SK-N-SH treated with all-trans-retinoic acid at 6 μM for 48 hours (cell line): ENCODE measurements around the gene HOXC10.

Experiments used
- ATAC-seq: fragments of 200-7000 bp; cut with Tn5 transposase; 3 replicates; pipeline ENCODE4 v1.9.1; 2020; ENCODE audit warnings: mild to moderate bottlenecking, moderate library complexity
- BACH2 ChIP-seq: fragments of 250-450 bp; sonication (Bioruptor Pico); IDR thresholded peaks from 2 replicates; pipeline ENCODE4 v1.9.0; 2021; ENCODE audit warnings: mild to moderate bottlenecking, borderline replicate concordance
- CREB5 ChIP-seq: fragments of 250-450 bp; sonication (Bioruptor Pico); IDR thresholded peaks from 2 replicates; pipeline ENCODE4 v1.5.1; 2020; ENCODE audit warnings: low read depth, mild to moderate bottlenecking, moderate library complexity
- CSDC2 ChIP-seq: fragments of 250-450 bp; sonication (Bioruptor Pico); IDR thresholded peaks from 2 replicates; pipeline ENCODE4 v1.5.0; 2020; ENCODE audit warnings: mild to moderate bottlenecking, moderate library complexity
- ESRRG ChIP-seq: fragments of 250-450 bp; sonication (Bioruptor Pico); IDR thresholded peaks from 2 replicates; pipeline ENCODE4 v1.6.1; 2021; ENCODE audit warnings: mild to moderate bottlenecking
- GLIS3 ChIP-seq: fragments of 250-450 bp; sonication (Bioruptor Pico); IDR thresholded peaks from 2 replicates; pipeline ENCODE4 v1.5.0; 2020; ENCODE audit warnings: mild to moderate bottlenecking, moderate library complexity
- ISL1 ChIP-seq: fragments of 250-450 bp; sonication (Bioruptor Pico); IDR thresholded peaks from 2 replicates; pipeline ENCODE4 v2.1.2; 2022; ENCODE audit warnings: mild to moderate bottlenecking, moderate library complexity
- OSR1 ChIP-seq: fragments of 250-450 bp; sonication (Bioruptor Pico); IDR thresholded peaks from 2 replicates; pipeline ENCODE4 v1.8.0; 2022; ENCODE audit warnings: moderate library complexity, mild to moderate bottlenecking, inconsistent platforms
- PATZ1 ChIP-seq: fragments of 250-450 bp; sonication (Bioruptor Pico); IDR thresholded peaks from 2 replicates; pipeline ENCODE4 v1.8.0; 2020; ENCODE audit warnings: mild to moderate bottlenecking, moderate library complexity, borderline replicate concordance
- PPARA ChIP-seq: fragments of 250-450 bp; sonication (Bioruptor Pico); IDR thresholded peaks from 2 replicates; pipeline ENCODE4 v1.5.0; 2020; ENCODE audit warnings: mild to moderate bottlenecking, borderline replicate concordance
- RARB ChIP-seq: fragments of 250-450 bp; sonication (Bioruptor Pico); IDR thresholded peaks from 2 replicates; pipeline ENCODE4 v1.8.0; 2021; ENCODE audit warnings: mild to moderate bottlenecking, moderate library complexity
- SNAI2 ChIP-seq: fragments of 250-450 bp; sonication (Bioruptor Pico); IDR thresholded peaks from 2 replicates; pipeline ENCODE4 v1.5.0; 2020; ENCODE audit warnings: mild to moderate bottlenecking, moderate library complexity
- TCF4 ChIP-seq: fragments of 250-450 bp; sonication (Bioruptor Pico); IDR thresholded peaks from 2 replicates; pipeline ENCODE4 v1.8.0; 2021; ENCODE audit warnings: mild to moderate bottlenecking, moderate library complexity, borderline replicate concordance
- TOX ChIP-seq: fragments of 250-450 bp; sonication (Bioruptor Pico); IDR thresholded peaks from 2 replicates; pipeline ENCODE4 v1.8.0; 2021; ENCODE audit warnings: mild to moderate bottlenecking, moderate library complexity, borderline replicate concordance
- ZC3H10 ChIP-seq: fragments of 250-450 bp; sonication (Bioruptor Pico); IDR thresholded peaks from 2 replicates; pipeline ENCODE4 v1.5.1; 2021; ENCODE audit warnings: mild to moderate bottlenecking, moderate library complexity
- ZFP3 ChIP-seq: fragments of 250-450 bp; sonication (Bioruptor Pico); IDR thresholded peaks from 2 replicates; pipeline ENCODE4 v1.5.0; 2020; ENCODE audit warnings: mild to moderate bottlenecking, moderate library complexity
- ZFP30 ChIP-seq: fragments of 450-650 bp; formaldehyde crosslinking; IDR thresholded peaks from 2 replicates; pipeline ENCODE4 v1.5.0; 2022; ENCODE audit warnings: mild to moderate bottlenecking, moderate library complexity
- ZNF70 ChIP-seq: fragments of 450-650 bp; formaldehyde crosslinking; IDR thresholded peaks from 2 replicates; pipeline ENCODE4 v1.5.0; 2020; ENCODE audit warnings: mild to moderate bottlenecking, moderate library complexity
- TF ChIP-seq, protein P1 (sequence below): fragments of 250-450 bp; sonication (Bioruptor Pico); IDR thresholded peaks from 2 replicates; pipeline ENCODE4 v1.8.0; 2021; ENCODE audit warnings: low read depth, mild to moderate bottlenecking, moderate library complexity, borderline replicate concordance
- TF ChIP-seq, protein P2 (sequence below): fragments of 250-450 bp; sonication (Bioruptor Pico); IDR thresholded peaks from 2 replicates; pipeline ENCODE4 v1.5.1; 2021; ENCODE audit warnings: mild to moderate bottlenecking, moderate library complexity

The HOXC10 gene

DNA sequence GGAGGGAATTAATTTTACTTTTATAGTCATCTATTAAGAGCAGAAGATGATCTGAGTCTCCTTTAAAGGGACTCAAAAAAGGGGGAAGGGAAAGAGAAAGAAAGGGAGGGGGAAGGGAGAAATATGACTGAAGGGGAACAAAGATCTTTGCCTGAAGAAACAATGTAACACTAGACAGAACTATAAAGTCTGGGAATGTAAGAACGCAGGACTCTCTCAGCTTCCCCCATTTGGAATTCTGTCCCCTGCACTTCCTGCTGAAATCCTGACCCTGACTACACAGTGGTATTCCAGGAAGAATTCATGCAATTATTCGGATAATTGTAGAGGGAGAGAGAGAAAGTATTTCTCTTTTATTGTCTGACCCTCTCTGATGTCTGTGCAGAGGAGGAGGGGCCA is 20.6 kb upstream of the HOXC10 start:
- ATAC-seq = no peak
- TF ChIP-seq CSDC2 = no peak
- TF ChIP-seq ZC3H10 = no peak
- no peak for TF ChIP-seq ZNF70 (CRISPR knock-in tag)
- TF ChIP-seq, protein P1, sequence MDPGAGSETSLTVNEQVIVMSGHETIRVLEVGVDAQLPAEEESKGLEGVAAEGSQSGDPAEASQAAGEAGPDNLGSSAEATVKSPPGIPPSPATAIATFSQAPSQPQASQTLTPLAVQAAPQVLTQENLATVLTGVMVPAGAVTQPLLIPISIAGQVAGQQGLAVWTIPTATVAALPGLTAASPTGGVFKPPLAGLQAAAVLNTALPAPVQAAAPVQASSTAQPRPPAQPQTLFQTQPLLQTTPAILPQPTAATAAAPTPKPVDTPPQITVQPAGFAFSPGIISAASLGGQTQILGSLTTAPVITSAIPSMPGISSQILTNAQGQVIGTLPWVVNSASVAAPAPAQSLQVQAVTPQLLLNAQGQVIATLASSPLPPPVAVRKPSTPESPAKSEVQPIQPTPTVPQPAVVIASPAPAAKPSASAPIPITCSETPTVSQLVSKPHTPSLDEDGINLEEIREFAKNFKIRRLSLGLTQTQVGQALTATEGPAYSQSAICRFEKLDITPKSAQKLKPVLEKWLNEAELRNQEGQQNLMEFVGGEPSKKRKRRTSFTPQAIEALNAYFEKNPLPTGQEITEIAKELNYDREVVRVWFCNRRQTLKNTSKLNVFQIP (CRISPR knock-in tag) = no peak
- no peak for TF ChIP-seq TOX
- no peak for TF ChIP-seq ISL1
- TF ChIP-seq TCF4 (CRISPR knock-in tag) = no peak
- TF ChIP-seq PATZ1 = no peak
- no peak for TF ChIP-seq BACH2 (CRISPR knock-in tag)
- TF ChIP-seq, protein P2, sequence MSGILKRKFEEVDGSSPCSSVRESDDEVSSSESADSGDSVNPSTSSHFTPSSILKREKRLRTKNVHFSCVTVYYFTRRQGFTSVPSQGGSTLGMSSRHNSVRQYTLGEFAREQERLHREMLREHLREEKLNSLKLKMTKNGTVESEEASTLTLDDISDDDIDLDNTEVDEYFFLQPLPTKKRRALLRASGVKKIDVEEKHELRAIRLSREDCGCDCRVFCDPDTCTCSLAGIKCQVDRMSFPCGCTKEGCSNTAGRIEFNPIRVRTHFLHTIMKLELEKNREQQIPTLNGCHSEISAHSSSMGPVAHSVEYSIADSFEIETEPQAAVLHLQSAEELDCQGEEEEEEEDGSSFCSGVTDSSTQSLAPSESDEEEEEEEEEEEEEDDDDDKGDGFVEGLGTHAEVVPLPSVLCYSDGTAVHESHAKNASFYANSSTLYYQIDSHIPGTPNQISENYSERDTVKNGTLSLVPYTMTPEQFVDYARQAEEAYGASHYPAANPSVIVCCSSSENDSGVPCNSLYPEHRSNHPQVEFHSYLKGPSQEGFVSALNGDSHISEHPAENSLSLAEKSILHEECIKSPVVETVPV (CRISPR knock-in tag) = no peak
- TF ChIP-seq SNAI2 = no peak

DNA sequence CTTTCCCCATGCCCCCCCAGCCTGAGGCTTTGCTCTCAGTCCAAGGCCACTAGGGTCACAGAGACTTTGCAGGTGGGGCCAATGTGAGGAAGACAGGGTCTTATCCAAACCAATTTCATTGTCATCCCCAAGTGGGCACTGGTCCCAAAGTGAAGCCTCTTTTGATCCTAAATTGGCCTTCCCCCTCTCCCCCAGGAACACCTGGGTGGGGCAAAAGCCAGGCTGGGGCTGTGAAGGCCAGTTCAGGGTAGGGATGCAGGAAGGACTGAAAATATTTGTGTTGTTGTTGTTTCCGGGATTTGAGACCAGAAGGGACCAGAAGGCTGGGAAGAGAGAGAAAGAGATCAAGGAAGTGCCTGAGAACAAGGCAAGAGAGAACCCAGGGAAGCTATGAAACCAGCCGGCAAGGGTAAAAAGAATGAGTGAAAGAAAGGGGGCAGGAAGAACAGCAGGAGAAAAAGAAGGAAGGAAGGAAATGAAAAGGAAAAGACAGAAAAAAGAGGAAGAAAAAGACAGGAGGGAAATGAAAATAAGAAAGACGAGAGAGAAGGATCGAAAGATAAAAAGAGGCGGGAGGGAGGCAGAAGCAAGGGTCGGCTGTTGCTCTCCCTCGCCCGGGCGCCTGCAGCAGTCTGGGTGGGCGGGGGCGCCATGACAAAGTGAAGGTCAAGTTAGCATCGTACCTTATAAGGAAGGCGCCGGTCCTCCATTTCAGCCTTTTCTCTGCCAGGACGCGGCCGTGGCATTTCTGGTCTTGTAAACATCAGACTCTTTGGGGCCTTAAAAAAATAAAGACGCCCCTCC is 19.5 kb upstream of the HOXC10 start:
- ATAC-seq = no peak
- no peak for TF ChIP-seq ISL1

DNA sequence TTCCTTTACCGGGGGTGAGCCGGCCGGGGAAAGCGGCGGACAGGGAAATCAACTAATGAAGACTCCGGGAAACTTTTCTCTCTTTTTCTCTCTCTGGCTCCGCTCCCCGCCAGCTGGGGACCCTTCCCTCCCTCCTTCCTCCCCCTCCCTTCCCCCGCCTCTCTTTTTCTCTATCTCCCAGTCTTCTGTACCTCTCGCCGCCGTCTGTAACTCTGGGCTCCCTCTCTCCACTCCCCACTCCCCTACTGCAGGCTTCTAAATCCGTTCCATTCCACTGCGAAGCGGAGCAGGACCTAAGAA is 18.9 kb upstream of the HOXC10 start:
- no peak for ATAC-seq

DNA sequence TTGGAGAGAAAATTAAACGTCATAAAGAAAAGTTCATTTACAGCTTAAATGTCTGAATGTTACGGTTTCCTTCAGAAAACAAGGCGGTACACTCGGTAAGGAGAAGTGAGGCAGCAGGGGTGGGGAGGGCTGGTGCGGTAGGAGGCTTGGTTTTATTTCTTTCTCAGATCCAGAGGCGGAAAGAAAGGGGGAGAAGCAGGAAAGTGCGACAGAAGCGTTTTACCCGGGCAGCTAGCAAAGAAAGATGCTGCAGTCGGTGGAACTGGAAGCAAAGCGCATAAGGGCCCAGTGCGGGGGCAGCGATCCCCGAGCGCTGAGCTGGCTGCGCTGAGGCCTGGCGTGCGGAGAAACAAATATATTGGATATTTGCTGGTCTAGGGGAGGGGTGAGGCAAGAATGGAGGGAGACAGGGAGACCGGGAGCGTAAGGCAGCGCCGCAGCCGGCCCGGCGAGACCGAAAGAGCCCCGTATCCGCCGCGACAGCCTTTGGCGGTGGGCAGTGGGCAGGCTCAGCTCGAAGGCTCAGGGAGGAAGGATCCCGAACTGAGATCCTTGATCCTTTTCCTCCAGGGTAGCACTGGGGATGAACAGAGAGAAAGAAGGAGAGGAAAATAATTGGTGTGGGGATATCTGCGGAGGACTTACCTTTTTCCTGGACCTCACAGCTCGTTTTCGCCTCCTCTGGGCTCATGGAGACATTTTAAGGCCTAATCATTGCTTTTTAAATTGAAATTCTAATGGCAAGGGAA is 18.4 kb upstream of the HOXC10 start:
- TF ChIP-seq OSR1 (CRISPR knock-in tag) (no peak), GLIS3 (CRISPR knock-in tag) (no peak), RARB (CRISPR knock-in tag) (no peak), ISL1 (no peak), TOX (no peak), ZFP30 (CRISPR knock-in tag) (no peak), TCF4 (CRISPR knock-in tag) (no peak), CSDC2 (no peak), ZC3H10 (no peak)
- TF ChIP-seq, all 23 proteins: peak for 0
- ATAC-seq = no peak; the same call in 2 of the 3 replicates

More for the DNA sequence above, 18.9 kb upstream of the HOXC10 start:
- TF ChIP-seq CREB5 (no peak), ESRRG (CRISPR knock-in tag) (no peak), ZFP3 (CRISPR knock-in tag) (no peak), PPARA (CRISPR knock-in tag) (no peak), ISL1 (no peak), ZFP30 (CRISPR knock-in tag) (no peak)
- TF ChIP-seq, protein P2 (CRISPR knock-in tag) = no peak
